Measurements from ENCODE around the gene SNX25. TPM values are rescaled to one million over a fixed set of nuclear protein-coding genes. Genes with fewer than 3 reads are reported as not detected.

SNX25 gene
- total RNA-seq, 1 experiment from 2014 or later, result 23.0 TPM

DNA sequence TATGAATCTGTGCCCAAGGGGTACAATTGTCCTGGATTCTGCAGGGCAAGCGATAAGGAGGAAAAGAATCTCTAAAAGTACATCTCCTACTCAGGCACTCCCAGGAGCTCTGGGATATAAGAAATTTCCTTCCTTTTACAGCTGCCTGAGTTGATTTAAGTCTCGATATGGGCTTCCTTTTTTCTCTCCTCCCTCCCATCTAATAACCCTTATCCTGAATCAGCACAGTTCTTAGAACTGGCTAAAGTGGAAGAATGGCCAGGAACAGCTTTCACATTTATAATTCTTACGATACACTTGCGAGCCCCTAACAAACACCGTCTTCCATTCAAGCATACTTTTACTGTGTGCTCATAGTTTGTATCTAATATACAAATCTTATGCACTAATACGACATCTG is 165.2 kb downstream of the SNX25 start:
- DNase-seq (ENCODE audit: low read depth), result no peak

DNA sequence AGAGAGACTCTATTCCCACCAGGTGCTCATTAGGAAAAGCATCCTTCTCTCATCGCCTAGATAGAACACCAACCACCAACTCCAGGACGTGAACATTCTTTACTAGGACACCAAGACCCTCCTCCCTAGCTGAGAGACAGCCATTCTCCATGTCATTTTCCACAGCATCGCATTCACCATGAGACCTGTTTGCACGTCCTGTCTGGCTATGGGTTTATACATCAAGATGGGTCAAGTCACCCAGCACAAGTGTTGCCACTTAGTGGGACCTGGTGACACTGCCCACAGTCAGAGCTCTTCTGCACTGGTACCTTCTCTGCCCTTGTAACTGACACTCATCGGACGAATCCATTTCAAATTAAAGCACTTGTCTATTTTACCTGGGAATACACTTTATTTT is 168.9 kb downstream of the SNX25 start:
- DNase-seq (ENCODE audit: low read depth), result no peak

GRCh38 chr4:185379326-185380295 is 170.2 kb downstream of the SNX25 start:
- DNase-seq (ENCODE audit: low read depth), result no peak

DNA sequence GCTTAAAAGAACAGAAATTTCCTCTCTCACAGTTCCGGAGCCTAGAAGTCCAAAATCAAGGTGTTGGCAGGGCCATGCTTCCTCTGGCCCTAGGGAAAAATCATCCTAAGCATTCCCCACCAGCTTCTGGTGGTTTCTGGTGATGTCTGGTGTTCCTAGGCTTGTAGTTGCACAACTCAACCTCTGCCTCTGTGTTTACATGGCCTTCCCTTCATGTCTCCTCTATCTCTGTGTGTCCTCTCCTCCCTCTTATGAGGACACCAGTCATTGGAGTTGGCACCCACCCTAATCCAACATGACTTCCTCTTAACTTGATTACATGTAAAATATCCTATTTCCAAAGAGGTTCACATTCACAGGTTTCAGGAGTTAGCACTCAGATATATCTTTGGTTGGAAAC is 170.9 kb downstream of the SNX25 start:
- no peak for DNase-seq (ENCODE audit: low read depth)

DNA sequence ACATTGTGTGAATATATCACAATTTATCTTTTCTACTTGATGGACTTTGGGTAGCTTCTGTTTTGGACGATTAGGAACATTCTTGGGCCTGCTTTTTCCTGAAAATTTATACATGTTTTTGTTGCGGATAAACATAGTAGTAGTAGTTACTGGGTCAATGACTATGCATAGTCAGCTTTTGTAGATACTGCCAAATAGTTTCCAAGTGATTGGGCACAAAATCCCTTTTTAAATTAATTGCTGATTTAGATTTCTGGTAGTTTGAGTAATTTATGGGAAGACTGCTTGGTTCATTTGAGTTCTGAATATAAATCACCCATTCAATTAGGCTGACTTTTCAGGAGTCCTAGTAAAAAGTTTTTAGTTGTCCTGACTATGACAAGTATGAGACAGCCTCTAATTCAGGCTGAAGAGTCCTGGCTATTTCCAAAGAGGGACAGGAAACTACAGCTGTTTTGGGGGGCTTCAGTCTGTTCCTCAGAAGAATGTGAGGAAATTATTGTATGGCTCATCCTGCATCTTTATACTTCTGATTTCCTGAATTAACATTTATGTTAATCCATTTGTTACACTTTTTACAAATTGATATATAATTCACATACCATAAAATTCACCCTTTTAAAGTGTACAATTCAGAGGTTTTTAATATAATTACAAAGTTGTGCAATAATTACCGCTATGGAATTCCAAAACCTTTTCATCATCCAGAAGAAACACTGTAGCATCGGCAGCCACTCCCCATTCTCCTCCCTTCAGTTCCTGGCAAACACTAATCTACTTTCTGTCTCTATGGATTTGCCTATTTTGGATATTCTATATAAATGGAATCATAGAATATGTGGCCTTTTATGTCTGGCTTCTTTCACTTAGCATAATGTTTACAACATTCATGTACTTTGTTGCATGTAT is 172.1 kb downstream of the SNX25 start:
- DNase-seq (ENCODE audit: low read depth), result no peak

- no peak for DNase-seq (ENCODE audit: low read depth)
Measured at GRCh38 chr4:185382754-185383153, 173.4 kb downstream of the SNX25 start.

- DNase-seq (ENCODE audit: low read depth), result no peak
Measured at GRCh38 chr4:185383451-185383850, 174.1 kb downstream of the SNX25 start.

DNA sequence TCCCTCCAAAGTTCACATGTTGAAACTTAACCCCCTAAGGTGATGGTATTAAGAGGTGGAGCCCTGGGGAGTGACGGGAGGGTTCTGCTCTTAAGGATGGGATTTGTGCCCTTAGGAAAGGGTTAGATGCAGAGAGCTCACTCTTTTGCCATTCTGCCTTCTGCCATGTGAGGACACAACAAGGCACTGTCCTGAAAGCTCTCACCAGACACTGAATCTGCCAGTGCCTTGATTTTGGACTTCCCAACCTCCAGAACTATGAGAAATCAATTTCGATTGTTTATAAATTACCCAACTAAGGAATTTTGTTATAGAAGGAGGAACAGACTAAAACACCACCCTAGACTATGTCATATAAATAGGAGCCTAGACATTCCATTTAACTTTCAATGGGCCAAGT is 174.7 kb downstream of the SNX25 start:
- DNase-seq (ENCODE audit: low read depth), result no peak

GRCh38 chr4:185384930-185385331 is 175.5 kb downstream of the SNX25 start:
- DNase-seq (ENCODE audit: low read depth), result peak; percentile 55

DNA sequence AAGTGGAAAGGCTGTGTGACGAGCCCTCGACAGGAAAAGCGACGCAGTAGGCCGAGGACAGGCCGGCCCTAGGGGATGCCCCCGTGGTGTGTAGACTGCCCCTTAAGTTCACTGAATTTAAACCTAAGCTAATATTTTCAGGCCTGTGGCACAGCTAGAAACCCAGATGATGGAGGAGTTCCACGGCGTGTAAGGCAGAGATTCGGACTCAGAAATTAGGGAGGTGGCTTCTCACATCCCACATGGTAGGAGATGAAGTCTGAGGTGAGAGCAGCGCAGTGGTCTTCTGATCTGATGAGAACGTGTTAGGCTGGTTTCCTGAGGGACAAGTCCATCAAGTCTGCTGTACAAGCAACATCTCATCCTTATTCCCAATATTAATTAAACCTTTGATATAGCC is 178.6 kb downstream of the SNX25 start:
- no peak for DNase-seq (ENCODE audit: low read depth)

GRCh38 chr4:185390941-185391340 is 181.5 kb downstream of the SNX25 start:
- DNase-seq (ENCODE audit: low read depth), result no peak

GRCh38 chr4:185392156-185392555 is 182.8 kb downstream of the SNX25 start:
- DNase-seq (ENCODE audit: low read depth), result peak; percentile 43

- DNase-seq (ENCODE audit: low read depth), result no peak
Measured at GRCh38 chr4:185394568-185395237, 185.3 kb downstream of the SNX25 start.

DNA sequence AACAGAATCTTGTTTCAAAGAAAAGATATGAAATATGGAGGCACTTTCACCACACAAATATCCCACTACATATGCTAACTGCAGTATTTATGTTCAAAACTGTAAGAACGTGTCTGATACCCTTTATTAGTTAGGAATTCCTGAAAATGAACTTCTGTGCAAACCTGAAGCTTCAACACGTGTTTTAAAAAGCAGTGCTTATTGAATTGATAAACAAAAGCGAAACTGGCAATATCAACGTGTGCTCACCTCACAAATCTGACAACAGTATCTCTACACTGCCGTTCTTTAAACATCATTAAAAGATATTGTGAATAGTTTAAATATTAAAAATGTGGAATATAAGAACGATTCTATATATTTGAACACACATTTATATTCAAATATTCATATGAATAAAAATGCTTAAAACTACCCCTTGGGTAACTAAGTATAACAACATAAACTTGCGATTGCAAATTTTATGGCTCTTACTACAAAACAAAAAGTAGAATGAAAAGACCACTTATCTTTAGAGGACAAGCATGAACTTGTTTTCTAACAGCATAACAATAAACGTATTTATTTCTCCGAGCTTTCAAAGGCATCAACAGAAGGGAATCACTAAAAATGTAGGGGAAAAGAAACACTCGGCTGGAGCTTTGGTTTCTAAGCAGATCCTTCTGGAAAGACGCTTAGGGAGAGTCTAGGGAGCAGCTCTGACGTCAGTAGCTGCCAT is 186.0 kb downstream of the SNX25 start, which contains the start of gene LRP2BP:
Gene LRP2BP, minus strand, starts transcription at position 687 of the 718 bp plus-strand sequence. CDS start 17,738 bp downstream, outside the sequence.
- no peak for DNase-seq (ENCODE audit: low read depth)

DNA sequence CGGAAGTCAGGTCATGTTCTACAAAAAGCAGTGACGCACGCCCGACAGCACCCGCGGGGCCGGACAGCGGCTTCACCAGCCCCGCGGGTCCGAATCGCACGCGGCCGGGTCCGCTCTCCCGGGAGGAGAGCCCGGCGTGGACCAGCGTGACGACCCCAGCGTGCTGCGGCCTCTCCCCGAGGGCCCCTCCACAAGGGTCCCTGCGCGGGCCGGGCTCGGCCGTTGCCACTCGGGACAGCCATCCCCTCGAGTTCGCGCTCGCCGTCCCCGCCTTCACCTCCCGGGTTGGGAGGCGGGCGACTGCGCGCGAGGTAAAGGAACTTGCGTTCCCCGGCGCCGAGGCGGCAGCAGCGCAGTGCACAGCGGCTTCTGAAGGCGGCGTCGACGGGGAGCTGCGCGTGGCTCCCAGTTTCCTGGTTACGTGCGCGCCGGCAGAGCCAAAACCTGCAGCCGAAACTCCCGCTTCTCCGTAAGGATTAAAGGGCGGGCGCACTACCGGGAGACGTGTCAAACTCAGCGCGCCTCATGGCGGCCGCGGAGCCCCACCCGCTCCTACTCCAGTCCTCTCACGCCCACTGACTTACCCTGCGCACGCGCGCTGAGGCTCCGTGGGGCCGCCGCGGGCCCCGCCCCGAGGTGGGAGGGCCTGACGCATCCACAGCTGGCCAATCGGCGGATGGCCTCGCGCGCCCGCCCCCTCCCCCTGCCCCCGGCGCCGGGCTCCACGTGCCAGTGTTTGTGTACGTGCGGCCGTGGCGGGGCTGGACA is 186.7 kb downstream of the SNX25 start:
- DNase-seq (ENCODE audit: low read depth), result peak; percentile 97

DNA sequence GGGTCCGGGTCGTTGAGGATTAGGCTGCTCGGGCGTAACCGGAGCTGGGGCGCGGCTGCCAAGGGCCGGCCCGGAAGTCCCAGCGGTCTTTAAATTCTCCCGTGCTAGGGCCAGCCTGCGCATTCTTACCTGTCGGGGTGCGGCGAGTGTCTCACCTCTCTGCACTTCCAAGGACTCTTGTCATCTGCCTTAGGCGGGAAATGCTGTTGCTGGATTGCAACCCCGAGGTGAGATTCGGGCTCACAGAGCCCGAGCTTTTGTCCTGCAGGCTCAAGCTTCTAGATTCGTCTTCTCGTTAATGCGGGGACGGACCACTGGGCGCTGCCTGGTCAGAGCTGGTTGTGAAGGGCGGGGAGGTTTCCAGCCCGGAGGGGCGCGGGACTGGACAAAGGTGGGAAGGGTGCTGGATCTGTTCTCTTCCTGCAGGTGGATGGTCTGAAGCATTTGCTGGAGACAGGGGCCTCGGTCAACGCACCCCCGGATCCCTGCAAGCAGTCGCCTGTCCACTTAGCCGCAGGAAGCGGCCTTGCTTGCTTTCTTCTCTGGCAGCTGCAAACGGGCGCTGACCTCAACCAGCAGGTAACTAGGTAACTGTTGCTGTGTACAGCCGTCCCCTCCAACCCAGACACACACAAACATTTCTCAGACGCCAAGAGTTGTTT is 187.5 kb downstream of the SNX25 start, which contains the start of gene ANKRD37:
Gene ANKRD37, plus strand, starts transcription at position 118 of the 662 bp plus-strand sequence. Its CDS starts 83 bp downstream, at position 201.
- DNase-seq (ENCODE audit: low read depth), result peak; percentile 78

DNA sequence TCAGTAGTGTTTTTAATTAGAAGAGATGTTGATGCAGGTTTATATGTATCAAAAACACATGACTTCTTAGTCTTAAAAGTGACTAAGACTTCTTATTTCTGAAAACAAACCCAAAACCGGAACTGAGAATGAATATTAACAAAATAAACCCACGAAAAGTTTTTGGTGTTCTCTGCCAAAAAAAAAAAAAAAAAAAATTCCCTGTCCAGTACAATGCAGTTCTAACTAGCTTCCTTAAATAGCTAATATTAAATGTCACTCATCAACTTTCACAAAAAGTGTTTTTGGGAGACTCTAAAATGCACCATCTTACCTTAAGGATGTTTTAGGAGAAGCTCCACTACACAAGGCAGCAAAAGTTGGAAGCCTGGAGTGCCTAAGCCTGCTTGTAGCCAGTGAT is 189.2 kb downstream of the SNX25 start:
- no peak for DNase-seq (ENCODE audit: low read depth)

- no peak for DNase-seq (ENCODE audit: low read depth)
Measured at GRCh38 chr4:185399466-185399865, 190.1 kb downstream of the SNX25 start.

DNA sequence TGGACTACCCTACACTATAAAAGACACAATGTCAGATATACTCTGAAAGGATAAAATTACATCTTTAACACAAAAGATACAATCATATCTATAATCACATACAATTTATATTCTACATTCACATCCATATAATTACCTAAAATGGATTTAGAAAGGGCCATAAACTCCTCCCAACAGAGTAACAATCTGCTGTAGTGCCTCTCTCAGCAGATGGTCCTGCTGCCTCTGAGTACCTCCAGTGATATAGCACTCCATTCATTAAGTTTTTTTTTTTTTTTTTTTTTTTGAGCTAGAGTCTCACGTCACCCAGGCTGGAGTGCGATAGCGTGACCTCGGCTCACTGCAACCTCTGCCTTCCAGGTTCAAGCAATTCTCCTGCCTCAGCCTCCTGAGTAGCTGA is 194.6 kb downstream of the SNX25 start:
- no peak for DNase-seq (ENCODE audit: low read depth)
